ENCODE measurements around the gene AZU1. TPM values are rescaled to one million over a fixed set of nuclear protein-coding genes. Genes with fewer than 3 reads are reported as not detected.

AZU1 gene
- total RNA-seq, 1 experiment from 2014 or later = 1.6 TPM

- WGBS (ENCODE audit: extremely low coverage, insufficient read length, low lambda C conversion rate) = no CpG with 5 or more reads among the region's 28 CpGs
- TF ChIP-seq, protein P1, sequence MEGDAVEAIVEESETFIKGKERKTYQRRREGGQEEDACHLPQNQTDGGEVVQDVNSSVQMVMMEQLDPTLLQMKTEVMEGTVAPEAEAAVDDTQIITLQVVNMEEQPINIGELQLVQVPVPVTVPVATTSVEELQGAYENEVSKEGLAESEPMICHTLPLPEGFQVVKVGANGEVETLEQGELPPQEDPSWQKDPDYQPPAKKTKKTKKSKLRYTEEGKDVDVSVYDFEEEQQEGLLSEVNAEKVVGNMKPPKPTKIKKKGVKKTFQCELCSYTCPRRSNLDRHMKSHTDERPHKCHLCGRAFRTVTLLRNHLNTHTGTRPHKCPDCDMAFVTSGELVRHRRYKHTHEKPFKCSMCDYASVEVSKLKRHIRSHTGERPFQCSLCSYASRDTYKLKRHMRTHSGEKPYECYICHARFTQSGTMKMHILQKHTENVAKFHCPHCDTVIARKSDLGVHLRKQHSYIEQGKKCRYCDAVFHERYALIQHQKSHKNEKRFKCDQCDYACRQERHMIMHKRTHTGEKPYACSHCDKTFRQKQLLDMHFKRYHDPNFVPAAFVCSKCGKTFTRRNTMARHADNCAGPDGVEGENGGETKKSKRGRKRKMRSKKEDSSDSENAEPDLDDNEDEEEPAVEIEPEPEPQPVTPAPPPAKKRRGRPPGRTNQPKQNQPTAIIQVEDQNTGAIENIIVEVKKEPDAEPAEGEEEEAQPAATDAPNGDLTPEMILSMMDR (conservative IDR thresholded peaks at IDR 0.05) = no peak
Observed at GRCh38 chr19:870963-871401, 43.3 kb downstream of the AZU1 start.

More at GRCh38 chr19:870963-871401, 43.3 kb downstream of the AZU1 start:
- DNase-seq = no peak
- H4K5ac ChIP-seq (ENCODE audit: insufficient read length, low read depth, low read length) = no peak overlapping the region
- H2AK5ac ChIP-seq (ENCODE audit: insufficient read length, low read length) = no peak overlapping the region
- no peak overlapping the region for H3K14ac ChIP-seq (ENCODE audit: insufficient read depth, low read length)
- H2BK120ac ChIP-seq (ENCODE audit: low read depth, low read length, poor library complexity, severe bottlenecking) = no peak overlapping the region
- no peaks in the 10 kb centered on the region for H3K4me1 ChIP-seq (ENCODE audit: insufficient read depth, low read length)
- no peak overlapping the region for H3T11ph ChIP-seq (ENCODE audit: low read length)
- H2BK12ac ChIP-seq (ENCODE audit: insufficient read length, low read depth, low read length) = no peak overlapping the region
- H4K20me1 ChIP-seq (ENCODE audit: control insufficient read depth, insufficient read depth, insufficient read length) = no peaks in the 10 kb centered on the region
- H3K23ac ChIP-seq (ENCODE audit: insufficient read length, low read depth, low read length) = no peak overlapping the region
- H3K4me1 Mint-ChIP-seq = peaks cover 6 to 20% of the 10 kb centered on the region in 2 experiments
- H3K4ac ChIP-seq (ENCODE audit: low read depth, low read length) = no peak overlapping the region
- no peak overlapping the region for H3K18ac ChIP-seq (ENCODE audit: insufficient read length, low read depth, low read length)
- H2BK20ac ChIP-seq (ENCODE audit: low read depth, low read length, poor library complexity, severe bottlenecking) = no peak overlapping the region
- no peak overlapping the region for H2BK15ac ChIP-seq (ENCODE audit: low read depth, low read length)
- no peak overlapping the region for H3K4me3 Mint-ChIP-seq
- no peaks in the 10 kb centered on the region for H3K79me2 ChIP-seq (ENCODE audit: insufficient read depth, low read length)
- H3K27ac ChIP-seq (ENCODE audit: insufficient read length, low read depth, low read length) = no peak overlapping the region
- H3K9ac ChIP-seq (ENCODE audit: extremely low read depth, insufficient read length, low read length) = no peak overlapping the region
- H3K36me3 Mint-ChIP-seq (ENCODE audit: insufficient read depth in 1 of 3, low read depth in 3 of 3) = peaks cover 23 to 54% (median 40%) of the 10 kb centered on the region in 3 experiments
- H3K79me1 ChIP-seq (ENCODE audit: insufficient read depth, low read depth, low read length, poor library complexity, severe bottlenecking) = no peaks in the 10 kb centered on the region
- H3K4me2 ChIP-seq (ENCODE audit: insufficient read depth, insufficient read length, low read length) = no peak overlapping the region
- peaks cover 6 to 7% of the 10 kb centered on the region in 2 experiments for H3K9me3 Mint-ChIP-seq
- H2AFZ ChIP-seq (ENCODE audit: low read length) = no peak overlapping the region
- H2BK5ac ChIP-seq (ENCODE audit: insufficient read length, low read length) = no peak overlapping the region
- H3K56ac ChIP-seq (ENCODE audit: insufficient read length, low read depth, low read length) = no peak overlapping the region
- H3K27me3 ChIP-seq (ENCODE audit: insufficient read depth, low read length) = no peaks in the 10 kb centered on the region
- H4K8ac ChIP-seq (replicated peaks; ENCODE audit: insufficient read length, low read depth, low read length) = no peak overlapping the region
- no peaks in the 10 kb centered on the region for H3K9me3 ChIP-seq (ENCODE audit: control insufficient read depth, low read depth, low read length)
- H3K27me3 Mint-ChIP-seq (ENCODE audit: low read depth) = no peaks in the 10 kb centered on the region; the same call in 1 of the 2 replicates
- no peak overlapping the region for H4K91ac ChIP-seq (ENCODE audit: insufficient read length, low read depth, low read length)
- H3K23me2 ChIP-seq (ENCODE audit: insufficient read length, low read depth, low read length, poor library complexity, severe bottlenecking) = no peaks in the 10 kb centered on the region
- no peak overlapping the region for H3K27ac Mint-ChIP-seq
